Smooth muscle cell (in vitro differentiated cells): ENCODE data around the gene KDM4B. TPM values are rescaled to one million over a fixed set of nuclear protein-coding genes. Genes with fewer than 3 reads are reported as not detected.

Experiments
- DNase-seq: peaks from one replicate; lab custom pipeline; 2025; ENCODE audit not compliant: unreplicated experiment; lab: John Stamatoyannopoulos, UW
- H2AFZ ChIP-seq: fragments of 200-600 bp; sonication (generic); 2 replicates; pipeline ENCODE4 v1.6.0; 2016; ENCODE audit warnings: antibody characterized with exemption, low read depth, mild to moderate bottlenecking
- H3F3A ChIP-seq: fragments of 200-600 bp; sonication (generic); 2 replicates; pipeline ENCODE4 v1.6.0; 2017; ENCODE audit warnings: antibody characterized with exemption, low read depth
- H3K27ac ChIP-seq: fragments of 200-600 bp; sonication (generic); 2 replicates; pipeline ENCODE4 v1.5.1; 2016; ENCODE audit warnings: low read depth, mild to moderate bottlenecking
- H3K27me3 ChIP-seq: fragments of 200-600 bp; sonication (generic); 2 replicates; pipeline ENCODE4 v1.6.1; 2016; ENCODE audit warnings: low read depth, mild to moderate bottlenecking
- H3K36me3 ChIP-seq: fragments of 200-600 bp; sonication (generic); 2 replicates; pipeline ENCODE4 v1.5.1; 2016; ENCODE audit warnings: low read depth
- H3K4me1 ChIP-seq: fragments of 200-600 bp; sonication (generic); 2 replicates; pipeline ENCODE4 v1.5.1; 2016; ENCODE audit warnings: low read depth
- H3K4me2 ChIP-seq: fragments of 200-600 bp; sonication (generic); 2 replicates; pipeline ENCODE4 v1.6.0; 2016; ENCODE audit warnings: mild to moderate bottlenecking
- H3K4me3 ChIP-seq: fragments of 200-600 bp; sonication (generic); 2 replicates; pipeline ENCODE4 v1.5.1; 2016; ENCODE audit warnings: mild to moderate bottlenecking
- H3K79me2 ChIP-seq: fragments of 200-600 bp; sonication (generic); 2 replicates; pipeline ENCODE4 v1.6.0; 2016; ENCODE audit warnings: low read depth, mild to moderate bottlenecking
- H3K9ac ChIP-seq: fragments of 200-600 bp; sonication (generic); 2 replicates; pipeline ENCODE4 v1.6.0; 2016; ENCODE audit warnings: low read depth
- H3K9me3 ChIP-seq: fragments of 200-600 bp; sonication (generic); replicated peaks from 2 replicates; pipeline ENCODE4 v1.5.1; 2016; ENCODE audit warnings: low read depth
- H4K20me1 ChIP-seq: fragments of 200-600 bp; sonication (generic); 2 replicates; pipeline ENCODE4 v1.6.0; 2016; ENCODE audit warnings: low read depth
- WGBS: methylation state at CpG from one replicate; pipeline ENCODE4 v1.1.7; 2016; ENCODE audit warnings: low lambda C conversion rate; 5-methylcytosine and 5-hydroxymethylcytosine counted together
- polyA plus RNA-seq: library from polyadenylated mRNA; unstranded; fragments of >200 nt; fragmentation: Nextera tagmentation; extraction: Ambion mirVana; gene quantifications from 2 replicates; pipeline ENCODE4 v1.2.1, GENCODE V29; 2016
- total RNA-seq: library from RNA; depleted of rRNA; stranded (reverse); fragments of >200 nt; gene quantifications from 2 replicates; pipeline ENCODE4 v1.2.3, GENCODE V29; 2014
- TF ChIP-seq, protein P1 (sequence below): fragments of 200-600 bp; sonication (generic); IDR thresholded peaks from 2 replicates; pipeline ENCODE4 v1.5.1; 2017; ENCODE audit warnings: borderline replicate concordance, mild to moderate bottlenecking, antibody characterized with exemption; ENCODE audit not compliant: insufficient read depth, poor library complexity, severe bottlenecking

Gene KDM4B
- total and polyA plus RNA-seq, 2 experiments from 2014 or later: 27.9 to 32.3 TPM

DNA sequence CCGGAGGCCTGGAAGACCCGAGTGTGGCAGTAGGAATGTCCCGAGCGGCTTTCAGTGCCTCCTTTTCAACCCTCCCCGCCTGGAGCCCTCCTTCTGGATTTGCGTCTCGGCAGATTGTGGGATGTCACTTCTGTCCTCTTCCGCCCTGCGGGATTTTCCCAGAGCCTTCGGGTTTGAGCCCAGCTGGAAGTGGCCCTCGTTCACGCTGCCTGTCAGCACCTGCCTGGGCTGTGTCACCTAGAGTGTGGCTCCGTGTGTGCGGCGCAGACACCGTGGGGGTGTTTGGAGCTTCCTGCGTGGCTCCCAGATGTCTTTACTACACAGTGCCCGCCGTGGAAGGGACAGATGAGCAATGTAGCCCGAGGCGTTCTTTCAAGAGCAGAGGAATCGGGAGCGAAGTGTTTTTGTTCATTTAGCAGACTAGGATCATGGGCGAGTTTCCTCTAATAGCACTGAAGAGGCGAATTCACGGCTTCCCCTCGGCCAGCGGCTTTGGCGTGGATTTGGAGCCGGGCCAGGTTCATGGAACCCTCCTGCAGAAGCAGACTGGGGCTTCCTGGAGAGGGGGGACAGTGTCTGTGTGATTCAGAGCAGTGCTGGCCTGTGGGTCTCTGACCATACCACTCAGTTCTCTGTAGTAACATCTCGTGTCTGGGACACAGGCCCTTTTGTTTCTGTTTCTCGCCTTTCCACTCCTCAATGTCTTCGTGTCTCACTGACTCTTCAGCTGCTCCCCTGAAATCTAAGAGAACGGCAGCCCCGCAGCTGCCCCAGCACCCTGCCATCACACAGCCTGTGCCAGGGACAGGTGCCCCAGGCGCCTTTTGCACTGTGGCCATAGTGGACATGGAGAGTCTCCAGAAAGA, 68.0 kb downstream of the KDM4B start:
- Histone ChIP-seq H3K9ac (no peak overlapping the region), H3K79me2 (peaks cover 42% of the 10 kb centered on the region), H3K4me2 (peak overlapping the region; percentile 51), H3K27me3 (no peaks in the 10 kb centered on the region), H3K4me1 (peaks cover 3% of the 10 kb centered on the region), H3K4me3 (no peak overlapping the region), H3K27ac (peak overlapping the region; percentile 74), H4K20me1 (peaks cover 100% of the 10 kb centered on the region), H3F3A (peaks cover 5% of the 10 kb centered on the region), H3K36me3 (no peaks in the 10 kb centered on the region), H2AFZ (no peak overlapping the region), H3K9me3 (no peaks in the 10 kb centered on the region)
- peak; percentile 23 for DNase-seq
- TF ChIP-seq, protein P1, sequence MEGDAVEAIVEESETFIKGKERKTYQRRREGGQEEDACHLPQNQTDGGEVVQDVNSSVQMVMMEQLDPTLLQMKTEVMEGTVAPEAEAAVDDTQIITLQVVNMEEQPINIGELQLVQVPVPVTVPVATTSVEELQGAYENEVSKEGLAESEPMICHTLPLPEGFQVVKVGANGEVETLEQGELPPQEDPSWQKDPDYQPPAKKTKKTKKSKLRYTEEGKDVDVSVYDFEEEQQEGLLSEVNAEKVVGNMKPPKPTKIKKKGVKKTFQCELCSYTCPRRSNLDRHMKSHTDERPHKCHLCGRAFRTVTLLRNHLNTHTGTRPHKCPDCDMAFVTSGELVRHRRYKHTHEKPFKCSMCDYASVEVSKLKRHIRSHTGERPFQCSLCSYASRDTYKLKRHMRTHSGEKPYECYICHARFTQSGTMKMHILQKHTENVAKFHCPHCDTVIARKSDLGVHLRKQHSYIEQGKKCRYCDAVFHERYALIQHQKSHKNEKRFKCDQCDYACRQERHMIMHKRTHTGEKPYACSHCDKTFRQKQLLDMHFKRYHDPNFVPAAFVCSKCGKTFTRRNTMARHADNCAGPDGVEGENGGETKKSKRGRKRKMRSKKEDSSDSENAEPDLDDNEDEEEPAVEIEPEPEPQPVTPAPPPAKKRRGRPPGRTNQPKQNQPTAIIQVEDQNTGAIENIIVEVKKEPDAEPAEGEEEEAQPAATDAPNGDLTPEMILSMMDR: no peak
- WGBS: 43% methylated on average over 36 of the region's 36 CpGs

DNA sequence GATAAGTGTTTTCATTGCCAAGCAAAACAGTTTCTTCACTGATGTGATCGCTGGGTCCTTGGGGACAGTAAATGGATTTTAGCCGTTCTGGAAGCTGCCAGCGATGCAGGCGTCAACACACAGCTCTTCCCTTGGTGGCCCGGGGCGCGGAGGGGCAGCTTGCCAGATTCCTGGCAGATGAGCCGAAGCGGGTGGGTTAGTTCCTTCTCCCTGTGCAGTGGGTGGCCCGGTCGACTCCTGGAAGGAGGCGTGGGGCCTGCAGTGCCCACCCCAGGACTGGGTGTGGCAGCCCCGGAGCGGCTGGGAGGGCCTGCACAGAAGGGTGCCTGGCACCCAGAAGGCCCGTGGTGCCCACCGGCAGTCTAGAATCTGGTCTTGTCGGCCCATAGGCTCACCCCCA, 69.0 kb downstream of the KDM4B start:
- DNase-seq: no peak

GRCh38 chr19:5038631-5039271, 69.8 kb downstream of the KDM4B start:
- peaks cover 5% of the 10 kb centered on the region for H3F3A ChIP-seq
- no peaks in the 10 kb centered on the region for H3K36me3 ChIP-seq
- peaks cover 25% of the 10 kb centered on the region for H3K79me2 ChIP-seq
- H3K27ac ChIP-seq: no peak overlapping the region
- peaks cover 3% of the 10 kb centered on the region for H3K4me1 ChIP-seq
- H2AFZ ChIP-seq: no peak overlapping the region
- no peak overlapping the region for H3K4me3 ChIP-seq
- no peaks in the 10 kb centered on the region for H3K9me3 ChIP-seq
- no peak overlapping the region for H3K9ac ChIP-seq
- peaks cover 97% of the 10 kb centered on the region for H4K20me1 ChIP-seq
- WGBS: 82% methylated on average over 14 of the region's 14 CpGs
- no peak for DNase-seq
- H3K4me2 ChIP-seq: no peak overlapping the region
- TF ChIP-seq, protein P1: peak; percentile 50
- no peaks in the 10 kb centered on the region for H3K27me3 ChIP-seq

More for the DNA sequence above, 69.0 kb downstream of the KDM4B start:
- H3K27ac ChIP-seq: peak overlapping the region; percentile 74
- WGBS: 89% methylated on average over 17 of the region's 17 CpGs
- no peak overlapping the region for H3K4me3 ChIP-seq
- peaks cover 98% of the 10 kb centered on the region for H4K20me1 ChIP-seq
- H3F3A ChIP-seq: peaks cover 5% of the 10 kb centered on the region
- TF ChIP-seq, protein P1: no peak
- peaks cover 32% of the 10 kb centered on the region for H3K79me2 ChIP-seq
- H3K9ac ChIP-seq: no peak overlapping the region
- H2AFZ ChIP-seq: no peak overlapping the region
- no peaks in the 10 kb centered on the region for H3K9me3 ChIP-seq
- no peaks in the 10 kb centered on the region for H3K27me3 ChIP-seq
- no peak overlapping the region for H3K4me2 ChIP-seq
- peaks cover 3% of the 10 kb centered on the region for H3K4me1 ChIP-seq
- no peaks in the 10 kb centered on the region for H3K36me3 ChIP-seq
